ENCODE results near the gene EHD4.
A peak's percentile ranks its signal among the peaks of the same experiment; 100 is the strongest.

EHD4 gene

GRCh38 chr15:41980654-41981323 is 8.4 kb upstream of the EHD4 start:
- no peak for DNase-seq (ENCODE audit: low read depth)

- no peak for DNase-seq (ENCODE audit: low read depth)
Measured at GRCh38 chr15:41979493-41980266, 7.3 kb upstream of the EHD4 start.

- no peak for DNase-seq (ENCODE audit: low read depth)
Measured at GRCh38 chr15:41978534-41978933, 6.2 kb upstream of the EHD4 start.

DNA sequence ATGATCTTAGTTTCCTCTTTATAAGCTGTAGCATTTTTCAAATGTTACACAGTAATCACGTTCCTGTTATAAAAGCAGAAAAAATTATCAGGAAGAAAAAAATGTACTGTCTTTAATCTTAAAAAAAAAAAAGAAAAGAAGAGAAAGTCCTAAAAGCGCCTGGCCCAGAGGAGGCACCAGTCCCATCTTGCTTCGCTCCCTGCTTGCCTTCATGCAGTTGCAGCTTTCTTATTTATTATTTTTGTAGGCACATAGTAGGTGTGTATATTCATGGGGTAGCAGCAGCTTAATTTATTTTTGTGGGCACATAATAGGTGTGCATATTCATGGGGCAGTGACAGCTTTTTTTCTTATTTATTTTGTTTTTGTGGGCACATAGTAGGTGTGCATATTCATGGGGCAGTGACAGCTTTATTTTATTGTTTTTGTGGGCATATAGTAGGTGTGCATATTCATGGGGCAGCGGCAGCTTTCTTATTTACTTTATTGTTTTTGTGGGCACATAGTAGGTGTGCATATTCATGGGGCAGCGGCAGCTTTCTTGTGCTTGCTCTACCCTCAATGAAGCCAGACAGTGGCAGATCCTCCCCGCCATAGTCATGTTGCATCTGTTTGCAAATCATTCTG is 5.5 kb upstream of the EHD4 start:
- DNase-seq (ENCODE audit: low read depth), result no peak

GRCh38 chr15:41975669-41976068 is 3.3 kb upstream of the EHD4 start:
- no peak for DNase-seq (ENCODE audit: low read depth)

DNA sequence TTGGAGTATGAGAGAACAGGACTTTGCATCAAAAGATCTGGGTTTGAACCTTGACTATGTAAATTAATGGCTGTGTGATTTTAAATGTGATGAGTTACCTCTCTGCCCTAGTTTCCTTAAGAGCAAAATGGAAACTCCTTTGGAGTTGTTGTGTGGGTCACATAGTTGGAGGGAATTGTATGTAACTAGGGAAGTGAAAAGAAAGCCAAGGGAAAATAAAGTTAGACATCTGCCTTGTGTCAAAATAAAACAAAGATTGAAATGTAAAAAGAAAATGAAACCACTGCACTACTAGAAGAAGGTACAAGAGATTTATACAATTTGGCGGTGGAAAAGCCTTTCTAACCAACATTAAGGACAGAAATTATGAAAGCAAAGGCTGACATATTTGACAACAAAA is 1.7 kb upstream of the EHD4 start:
- no peak for DNase-seq (ENCODE audit: low read depth)

GRCh38 chr15:41971895-41972252 is 483 bp downstream of the EHD4 start:
- no peak for DNase-seq (ENCODE audit: low read depth)

DNA sequence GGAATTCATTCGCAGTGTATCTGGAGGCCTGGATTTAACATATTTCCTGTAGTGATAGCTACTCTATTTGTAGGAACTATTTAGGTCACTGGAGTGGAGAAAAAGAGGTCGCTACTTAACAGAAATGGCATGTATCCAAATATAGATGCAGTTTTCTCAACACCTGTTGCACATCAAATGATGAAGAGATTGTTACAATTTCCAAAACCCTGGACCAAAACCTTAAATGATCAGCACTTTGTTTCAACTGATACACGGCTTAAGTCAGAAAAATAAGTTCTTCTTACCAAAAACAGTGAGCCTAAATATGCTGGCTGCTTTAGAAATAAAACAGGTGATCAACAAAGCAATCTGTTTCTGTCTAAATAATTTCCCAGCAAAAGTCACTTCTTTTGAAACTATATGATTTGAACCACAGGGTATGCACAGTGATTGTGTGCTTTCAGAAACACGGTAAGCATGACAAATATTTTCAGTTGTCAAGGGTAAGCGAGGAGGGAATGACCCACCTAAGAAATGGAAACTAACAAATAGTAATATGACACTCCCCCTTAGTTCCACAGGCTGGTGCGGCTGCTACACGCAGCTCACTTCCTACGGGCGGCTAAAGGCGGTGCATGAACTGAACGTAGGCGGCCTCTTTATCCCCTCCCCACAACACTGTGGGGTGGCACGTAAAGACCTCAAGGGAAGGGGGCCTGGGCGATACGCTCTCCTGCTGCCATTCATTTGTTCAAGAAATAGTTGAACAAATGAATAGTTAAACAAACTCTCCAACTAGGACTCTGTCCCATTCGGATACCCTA is 1.1 kb downstream of the EHD4 start:
- peak; percentile 47 for DNase-seq (ENCODE audit: low read depth)

GRCh38 chr15:41970456-41970855 is 1.9 kb downstream of the EHD4 start:
- DNase-seq (ENCODE audit: low read depth), result no peak

DNA sequence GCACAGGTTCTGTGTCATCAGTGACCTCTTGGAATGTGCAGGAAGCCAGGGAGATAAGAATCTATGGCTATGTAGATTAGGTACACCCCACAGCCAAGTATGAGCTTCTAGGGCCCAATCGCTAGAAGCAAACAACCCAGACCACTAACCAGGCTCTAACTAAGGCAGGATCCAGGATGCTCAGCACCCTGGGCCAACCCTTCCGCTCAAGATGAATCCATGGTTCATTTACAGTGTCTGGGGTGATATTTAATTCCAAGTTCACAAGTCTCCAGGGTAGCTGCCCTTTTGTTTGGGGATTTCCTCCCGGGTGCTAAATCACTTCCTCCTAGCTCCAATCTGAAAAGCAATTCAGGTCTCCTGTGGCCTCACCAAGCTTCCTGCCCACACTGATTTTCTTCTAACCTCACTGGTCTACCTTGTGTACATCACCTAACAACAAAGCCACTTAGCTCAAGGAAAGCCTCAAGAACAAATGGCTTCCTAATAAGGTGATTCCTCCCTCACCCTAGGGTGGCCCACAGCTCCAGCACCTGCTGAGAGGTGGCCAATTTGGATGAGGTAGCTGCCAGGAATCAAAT is 2.4 kb downstream of the EHD4 start:
- no peak for DNase-seq (ENCODE audit: low read depth)

- DNase-seq (ENCODE audit: low read depth), result peak; percentile 33
Measured at GRCh38 chr15:41968701-41969100, 3.7 kb downstream of the EHD4 start.

DNA sequence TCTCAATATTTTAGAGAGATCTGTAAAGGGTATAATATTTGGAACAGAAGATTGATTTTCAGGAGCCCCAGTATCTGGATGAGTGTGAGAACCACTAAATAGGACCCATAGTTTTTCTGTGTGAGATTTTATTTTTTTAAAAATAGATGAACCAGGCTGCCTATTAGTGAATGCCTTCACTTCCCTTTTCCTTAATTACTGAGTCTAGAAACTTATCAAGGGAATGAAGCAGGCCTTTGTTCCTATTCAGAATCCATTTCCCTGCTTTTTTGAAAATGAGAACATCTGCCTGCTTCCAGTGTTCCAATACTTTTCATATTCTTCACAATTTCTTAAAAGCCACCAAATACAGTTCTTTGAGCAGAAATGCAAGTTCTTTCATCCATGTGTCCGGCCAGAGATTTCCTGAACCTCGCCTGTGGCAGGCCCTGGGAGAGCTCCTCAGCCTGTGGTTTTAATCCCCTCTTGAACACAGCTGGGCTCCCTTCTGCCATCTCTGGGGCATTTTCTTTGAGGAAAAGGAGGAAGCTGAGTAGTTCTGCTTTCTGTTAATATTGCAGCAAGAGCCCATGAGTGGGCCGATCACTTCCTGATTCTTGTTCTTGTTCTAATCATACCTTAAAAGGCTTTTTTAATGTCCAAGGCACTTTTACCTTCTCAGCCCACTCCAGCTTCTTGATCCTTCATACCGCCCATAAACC is 4.7 kb downstream of the EHD4 start:
- no peak for DNase-seq (ENCODE audit: low read depth)

- no peak for DNase-seq (ENCODE audit: low read depth)
Measured at GRCh38 chr15:41966920-41967465, 5.4 kb downstream of the EHD4 start.

DNA sequence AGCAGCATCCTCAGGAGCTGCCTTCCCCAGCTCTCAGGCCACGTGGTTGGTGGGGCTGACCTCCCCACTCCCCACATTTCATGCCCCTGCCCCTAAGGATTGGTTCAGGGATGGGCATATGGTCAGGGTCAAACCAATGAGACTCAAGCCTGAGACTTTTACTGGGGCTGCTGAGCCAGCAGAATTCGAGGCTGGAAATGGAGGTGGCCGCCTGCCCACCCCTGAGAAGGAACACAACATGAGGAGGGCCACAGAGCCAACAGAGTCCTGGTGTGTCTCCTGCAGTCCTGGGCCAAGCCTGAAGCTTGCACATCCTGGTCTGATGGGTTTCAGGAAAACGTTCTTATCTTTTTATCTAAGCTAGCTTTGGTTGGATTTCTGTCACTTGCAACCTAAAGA is 5.9 kb downstream of the EHD4 start:
- no peak for DNase-seq (ENCODE audit: low read depth)

- no peak for DNase-seq (ENCODE audit: low read depth)
Measured at GRCh38 chr15:41965441-41966413, 6.6 kb downstream of the EHD4 start.

DNA sequence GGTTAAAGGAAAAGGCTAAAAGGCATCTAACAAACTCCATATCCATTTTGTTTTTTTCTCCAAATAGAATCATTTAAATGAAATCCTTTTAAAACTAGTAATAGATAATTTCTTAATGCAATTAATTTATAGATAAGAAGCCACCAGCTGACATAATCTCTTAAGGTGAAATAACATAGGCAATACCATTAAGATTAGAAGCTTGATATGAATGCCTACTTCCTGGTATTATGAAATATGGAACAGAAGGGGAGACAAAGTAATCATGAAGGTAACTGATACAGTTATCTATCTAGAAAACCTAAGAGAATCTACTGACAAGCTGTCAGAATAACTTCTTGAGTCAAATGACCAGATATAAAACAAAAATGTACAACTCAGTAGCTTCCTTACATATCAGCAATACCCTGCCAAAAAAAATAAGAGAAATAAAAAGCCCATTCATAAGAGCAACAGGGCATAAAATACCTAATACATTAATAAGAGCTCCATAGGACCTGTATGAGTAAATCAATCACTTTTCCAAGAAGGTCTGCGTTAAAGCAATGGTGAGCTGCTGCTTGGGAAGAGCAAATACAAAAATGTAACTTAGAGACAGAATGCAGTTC is 10.7 kb downstream of the EHD4 start:
- DNase-seq (ENCODE audit: low read depth), result no peak

DNA sequence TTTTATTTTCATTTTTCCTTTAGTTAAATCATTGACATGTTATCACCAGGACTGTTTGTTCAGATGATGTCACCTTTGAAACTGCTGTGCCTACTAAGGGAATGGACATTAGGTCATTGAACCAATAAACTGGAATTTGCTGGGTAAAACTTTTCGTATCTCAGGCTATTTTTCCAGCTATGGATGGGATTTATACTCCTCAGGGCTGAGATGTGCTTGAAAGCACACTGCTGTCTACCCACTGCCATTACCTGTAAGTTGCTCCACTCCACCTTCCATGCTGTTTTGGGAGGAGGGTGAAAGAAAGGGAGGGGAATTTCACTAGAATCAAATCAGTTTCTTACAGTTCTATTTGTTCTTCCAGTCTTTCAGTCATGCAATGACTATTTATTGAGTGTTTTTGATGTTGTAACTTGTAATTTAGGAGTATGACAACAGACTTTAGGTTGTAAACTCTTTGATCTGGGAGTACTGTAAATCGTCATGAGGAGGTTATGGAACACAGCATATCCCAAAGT is 11.3 kb downstream of the EHD4 start:
- no peak for DNase-seq (ENCODE audit: low read depth)

DNA sequence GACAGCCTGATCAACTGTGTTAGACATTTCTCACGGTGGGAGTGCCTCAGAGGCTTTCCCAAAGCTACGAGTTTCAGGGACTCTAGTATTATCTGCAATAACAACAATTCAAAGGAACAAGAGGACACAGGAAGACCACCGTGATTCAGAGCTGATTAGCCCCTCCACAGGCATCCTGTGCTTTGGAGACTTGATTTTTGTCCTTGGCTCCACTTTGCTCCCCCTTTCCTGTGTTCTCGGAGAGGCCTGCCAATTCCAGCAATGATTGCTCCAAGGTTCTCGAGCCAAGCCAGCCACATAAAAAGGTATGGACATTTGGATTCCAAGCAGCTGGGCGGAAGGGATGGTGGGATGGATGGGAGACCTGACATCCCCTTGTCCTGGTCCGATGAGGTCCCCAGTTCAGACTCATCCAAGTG is 14.3 kb downstream of the EHD4 start:
- DNase-seq (ENCODE audit: low read depth), result no peak
